Stimulated activated naive CD8-positive, alpha-beta T cell treated with anti-CD3 and anti-CD28 coated beads, Interleukin-15, Interleukin-2, amounts not matched to agents 100 ng/mL and 50 ng/mL, for 24 hours (primary cell): Measurements from ENCODE around the gene CDHR5.

ENCODE experiments used
- H3K27ac Mint-ChIP-seq: one replicate; pipeline ENCODE4 v1.8.0; 2021; ENCODE audit warnings: mild to moderate bottlenecking, mixed read lengths
- H3K27me3 Mint-ChIP-seq: one replicate; pipeline ENCODE4 v1.8.0; 2021; ENCODE audit warnings: mixed read lengths
- H3K36me3 Mint-ChIP-seq: one replicate; pipeline ENCODE4 v1.8.0; 2021; ENCODE audit warnings: low read depth, mixed read lengths
- H3K4me1 Mint-ChIP-seq: one replicate; pipeline ENCODE4 v1.8.0; 2021; ENCODE audit warnings: low read depth, mixed read lengths
- H3K4me3 Mint-ChIP-seq: one replicate; pipeline ENCODE4 v1.8.0; 2021; ENCODE audit warnings: mild to moderate bottlenecking, mixed read lengths
- H3K9me3 Mint-ChIP-seq: one replicate; pipeline ENCODE4 v1.8.0; 2021; ENCODE audit warnings: mixed read lengths

The CDHR5 gene

GRCh38 chr11:620935-621814, 3.6 kb downstream of the CDHR5 start:
- Mint-ChIP-seq H3K4me1 (peaks cover 5% of the 10 kb centered on the region), H3K9me3 (no peaks in the 10 kb centered on the region), H3K27me3 (no peaks in the 10 kb centered on the region), H3K36me3 (no peaks in the 10 kb centered on the region), H3K4me3 (no peak overlapping the region), H3K27ac (no peak overlapping the region)

DNA sequence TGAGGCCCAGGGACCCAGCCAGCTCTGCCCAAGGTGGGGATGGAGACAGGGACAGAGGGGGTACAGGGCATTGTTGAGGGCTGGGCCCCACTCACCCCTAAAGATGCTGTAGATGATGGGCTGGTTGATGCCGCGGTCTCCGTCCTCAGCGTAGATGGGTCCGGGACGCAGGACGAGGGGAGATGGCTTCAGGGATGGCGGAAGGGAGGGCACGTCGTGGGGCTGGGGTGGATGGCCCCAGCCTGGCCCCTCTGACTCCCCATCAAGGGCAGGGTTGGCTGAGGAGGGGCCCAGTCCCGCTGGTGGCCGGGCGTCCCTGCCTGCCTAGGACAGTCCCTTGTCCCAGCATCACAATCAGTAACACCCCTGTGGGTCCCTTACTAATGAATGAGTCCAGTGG, 4.6 kb downstream of the CDHR5 start:
- H3K9me3 Mint-ChIP-seq, result no peaks in the 10 kb centered on the region
- H3K4me3 Mint-ChIP-seq, result no peak overlapping the region
- no peaks in the 10 kb centered on the region for H3K27me3 Mint-ChIP-seq

GRCh38 chr11:619628-620050, 5.1 kb downstream of the CDHR5 start:
- H3K27me3 Mint-ChIP-seq, result no peaks in the 10 kb centered on the region
- no peak overlapping the region for H3K4me3 Mint-ChIP-seq

More for the DNA sequence above, 4.6 kb downstream of the CDHR5 start:
- Mint-ChIP-seq H3K36me3 (no peaks in the 10 kb centered on the region), H3K4me1 (peaks cover 13% of the 10 kb centered on the region), H3K27ac (no peak overlapping the region)

GRCh38 chr11:618856-619627, 5.7 kb downstream of the CDHR5 start:
- no peaks in the 10 kb centered on the region for H3K9me3 Mint-ChIP-seq
- no peak overlapping the region for H3K4me3 Mint-ChIP-seq
- peaks cover 5% of the 10 kb centered on the region for H3K36me3 Mint-ChIP-seq
- H3K27me3 Mint-ChIP-seq, result no peaks in the 10 kb centered on the region
- peaks cover 19% of the 10 kb centered on the region for H3K4me1 Mint-ChIP-seq
- no peak overlapping the region for H3K27ac Mint-ChIP-seq

More at GRCh38 chr11:619628-620050, 5.1 kb downstream of the CDHR5 start:
- no peak overlapping the region for H3K27ac Mint-ChIP-seq
- peaks cover 13% of the 10 kb centered on the region for H3K4me1 Mint-ChIP-seq
- no peaks in the 10 kb centered on the region for H3K9me3 Mint-ChIP-seq
- H3K36me3 Mint-ChIP-seq, result no peaks in the 10 kb centered on the region

GRCh38 chr11:617912-618682, 6.7 kb downstream of the CDHR5 start:
- Mint-ChIP-seq H3K9me3 (no peaks in the 10 kb centered on the region), H3K27me3 (no peaks in the 10 kb centered on the region), H3K27ac (no peak overlapping the region), H3K4me1 (peaks cover 22% of the 10 kb centered on the region), H3K36me3 (peaks cover 5% of the 10 kb centered on the region), H3K4me3 (no peak overlapping the region)

DNA sequence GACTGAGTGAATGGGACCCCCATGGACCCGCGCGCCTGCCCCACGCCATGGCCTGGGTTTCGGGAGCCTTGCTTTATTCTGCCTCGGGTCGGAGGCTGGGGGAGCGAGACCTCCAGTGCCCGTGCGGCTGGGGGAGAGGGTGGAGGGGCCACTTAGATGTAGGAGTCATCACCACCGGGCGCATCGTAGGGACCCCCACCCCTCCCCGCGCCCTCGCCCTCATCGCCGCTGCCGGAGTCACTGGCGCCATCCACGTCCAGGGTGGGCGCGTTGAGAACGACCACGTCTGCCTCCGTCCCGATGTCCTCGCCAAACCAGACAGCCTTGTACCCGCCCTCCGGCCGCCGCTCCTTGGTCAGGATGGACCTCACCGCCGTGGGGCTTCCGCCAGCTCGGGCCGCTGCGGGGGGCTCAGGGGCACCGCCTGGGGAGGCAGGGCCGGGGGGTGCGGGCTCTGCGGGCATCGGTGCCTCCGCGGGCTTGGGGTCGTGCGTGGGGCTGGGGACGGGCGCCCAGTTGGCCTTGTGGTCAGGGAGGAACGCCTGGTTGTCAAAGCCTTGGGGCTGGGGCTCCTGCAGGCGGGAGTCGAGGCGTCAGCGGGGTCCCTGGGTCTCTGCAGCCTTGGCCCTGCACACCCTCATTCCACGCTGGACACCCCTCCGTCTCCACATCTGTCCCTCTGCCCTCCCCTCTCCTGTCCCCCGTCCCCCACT, 7.4 kb downstream of the CDHR5 start:
- Mint-ChIP-seq H3K9me3 (no peaks in the 10 kb centered on the region), H3K4me1 (peaks cover 22% of the 10 kb centered on the region), H3K27me3 (no peaks in the 10 kb centered on the region), H3K4me3 (no peak overlapping the region), H3K27ac (no peak overlapping the region), H3K36me3 (peaks cover 6% of the 10 kb centered on the region)

DNA sequence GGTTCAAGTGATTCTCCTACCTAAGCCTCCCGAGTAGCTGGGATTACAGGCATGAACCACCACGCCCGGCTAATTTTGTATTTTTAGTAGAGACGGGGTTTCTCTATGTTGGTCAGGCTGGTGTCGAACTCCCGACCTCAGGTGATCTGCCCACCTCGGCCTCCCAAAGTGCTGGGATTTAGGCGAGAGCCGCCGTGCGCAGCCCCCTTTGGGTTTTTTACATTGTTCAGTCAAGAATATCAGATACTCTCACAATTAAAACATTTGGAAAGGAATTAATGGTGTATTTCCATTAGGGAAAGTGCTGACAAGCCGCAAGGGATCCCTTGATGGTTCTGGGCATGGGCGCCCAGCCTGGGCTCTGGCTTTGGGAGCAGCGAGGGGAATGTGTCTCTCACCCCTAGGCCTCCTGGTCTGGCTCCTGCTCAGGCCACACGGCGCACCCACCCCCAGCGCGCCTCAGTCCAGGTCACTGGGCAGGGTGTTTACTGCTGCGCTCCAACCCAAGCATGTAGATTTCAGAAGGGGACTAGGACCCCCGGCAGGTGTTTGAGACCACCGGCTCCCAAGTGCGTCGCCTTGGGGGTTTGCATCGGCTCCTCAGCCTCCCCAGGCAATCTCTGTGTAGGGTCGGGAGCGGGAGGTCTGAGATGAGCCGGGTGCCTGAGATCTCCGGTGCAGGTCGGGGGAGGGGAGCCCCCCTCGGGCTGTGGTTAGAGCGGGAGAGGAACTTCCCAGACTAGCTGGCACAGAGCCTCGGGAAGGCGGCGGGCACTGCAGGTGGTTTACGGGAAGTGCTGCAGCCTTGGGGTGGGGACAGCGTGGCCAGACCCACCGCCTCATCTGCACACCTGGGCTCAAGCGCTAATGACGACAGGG, 8.2 kb downstream of the CDHR5 start:
- Mint-ChIP-seq H3K27me3 (no peaks in the 10 kb centered on the region), H3K27ac (peak overlapping the region; percentile 70), H3K9me3 (no peaks in the 10 kb centered on the region), H3K36me3 (peaks cover 9% of the 10 kb centered on the region), H3K4me1 (peaks cover 22% of the 10 kb centered on the region), H3K4me3 (peak overlapping the region; percentile 87)

DNA sequence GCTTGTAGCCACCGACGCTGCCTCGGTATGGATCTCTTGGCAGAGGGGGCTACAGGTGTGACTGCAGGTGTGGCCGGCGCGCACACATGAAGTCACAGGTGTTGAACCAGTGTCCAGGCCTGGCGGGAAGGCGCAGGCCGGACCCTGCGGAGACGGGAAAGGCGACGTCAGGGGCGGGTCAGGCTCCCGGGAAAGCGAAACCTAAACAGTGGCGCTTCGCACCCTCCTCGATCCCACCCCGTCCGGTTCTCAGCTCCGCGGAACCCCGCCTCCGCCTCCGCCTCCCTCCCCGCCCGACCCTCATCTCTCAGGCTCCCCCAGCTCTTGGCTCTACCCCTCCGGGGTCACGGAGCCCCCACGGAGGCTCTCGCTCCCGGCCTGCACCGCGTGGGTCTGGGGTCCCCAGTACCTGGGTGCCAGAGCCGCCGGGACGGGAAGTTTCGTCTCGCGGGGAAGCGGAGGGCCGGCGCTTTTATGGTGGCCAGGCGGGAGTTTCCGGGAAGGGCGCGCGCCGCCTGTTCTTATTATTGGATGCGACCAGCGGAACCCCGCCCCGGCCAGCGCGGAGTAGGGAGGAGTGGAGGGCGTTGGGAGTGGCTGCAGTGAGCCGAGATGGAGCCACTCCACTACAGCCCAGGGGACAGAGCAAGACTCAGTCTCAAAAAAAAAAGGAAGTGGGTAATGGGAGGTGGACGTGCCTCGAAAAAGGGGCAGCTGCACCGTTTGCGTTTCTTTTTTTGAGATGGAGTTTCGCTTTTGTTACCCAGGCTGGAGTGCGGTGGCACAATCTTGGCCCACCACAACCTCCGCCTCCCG, 9.0 kb downstream of the CDHR5 start, which contains the start of gene IRF7:
Gene IRF7 (minus strand): TSS at position 447 of the 816 bp plus-strand sequence. CDS start 586 bp downstream, outside the sequence.
- no peaks in the 10 kb centered on the region for H3K9me3 Mint-ChIP-seq
- H3K4me1 Mint-ChIP-seq, result peaks cover 22% of the 10 kb centered on the region
- H3K36me3 Mint-ChIP-seq, result peaks cover 17% of the 10 kb centered on the region

GRCh38 chr11:614623-615503, 9.9 kb downstream of the CDHR5 start:
- Mint-ChIP-seq H3K4me1 (peaks cover 22% of the 10 kb centered on the region), H3K27me3 (no peaks in the 10 kb centered on the region), H3K36me3 (peaks cover 19% of the 10 kb centered on the region), H3K9me3 (no peaks in the 10 kb centered on the region), H3K27ac (peak overlapping the region; percentile 80), H3K4me3 (peak overlapping the region; percentile 87)

More for the DNA sequence above, 9.0 kb downstream of the CDHR5 start, which contains the start of gene IRF7:
- no peaks in the 10 kb centered on the region for H3K27me3 Mint-ChIP-seq
- H3K4me3 Mint-ChIP-seq, result peak within 1 kb of the TSS; percentile 87
- peak within 1 kb of the TSS; percentile 80 for H3K27ac Mint-ChIP-seq

DNA sequence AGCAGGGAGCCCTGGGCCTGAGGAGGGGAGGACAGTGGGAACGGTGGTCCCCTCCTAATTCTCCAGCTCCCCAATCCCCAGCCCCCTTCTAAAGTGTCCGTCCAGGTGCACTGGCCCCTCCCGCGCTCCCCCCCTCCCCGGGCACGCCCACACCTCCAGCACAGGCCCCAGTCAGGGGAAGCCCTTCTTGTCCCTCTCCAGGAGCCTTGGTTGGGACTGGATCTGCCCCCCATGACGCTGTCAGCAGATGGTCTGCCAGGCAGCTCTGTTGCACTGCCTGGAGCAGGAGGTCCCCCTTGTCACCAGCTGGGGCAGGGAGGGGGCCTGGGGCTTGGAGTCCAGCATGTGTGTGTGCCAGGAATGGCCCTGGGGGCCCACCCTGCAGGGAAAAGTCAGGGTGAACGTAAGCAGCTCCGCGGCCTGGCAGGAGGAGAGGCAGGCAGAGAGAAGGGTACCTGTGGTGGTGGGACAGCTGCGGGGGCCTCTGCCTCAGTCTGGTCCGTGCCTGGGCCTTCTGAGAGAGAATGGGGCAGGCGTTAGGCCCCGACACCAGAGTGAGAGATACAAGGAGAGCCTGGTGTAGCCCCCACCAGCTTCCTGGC, 10.6 kb downstream of the CDHR5 start:
- Mint-ChIP-seq H3K36me3 (peaks cover 19% of the 10 kb centered on the region), H3K9me3 (no peaks in the 10 kb centered on the region), H3K27ac (peak overlapping the region; percentile 72), H3K27me3 (no peaks in the 10 kb centered on the region), H3K4me1 (peaks cover 22% of the 10 kb centered on the region), H3K4me3 (peak overlapping the region; percentile 64)

DNA sequence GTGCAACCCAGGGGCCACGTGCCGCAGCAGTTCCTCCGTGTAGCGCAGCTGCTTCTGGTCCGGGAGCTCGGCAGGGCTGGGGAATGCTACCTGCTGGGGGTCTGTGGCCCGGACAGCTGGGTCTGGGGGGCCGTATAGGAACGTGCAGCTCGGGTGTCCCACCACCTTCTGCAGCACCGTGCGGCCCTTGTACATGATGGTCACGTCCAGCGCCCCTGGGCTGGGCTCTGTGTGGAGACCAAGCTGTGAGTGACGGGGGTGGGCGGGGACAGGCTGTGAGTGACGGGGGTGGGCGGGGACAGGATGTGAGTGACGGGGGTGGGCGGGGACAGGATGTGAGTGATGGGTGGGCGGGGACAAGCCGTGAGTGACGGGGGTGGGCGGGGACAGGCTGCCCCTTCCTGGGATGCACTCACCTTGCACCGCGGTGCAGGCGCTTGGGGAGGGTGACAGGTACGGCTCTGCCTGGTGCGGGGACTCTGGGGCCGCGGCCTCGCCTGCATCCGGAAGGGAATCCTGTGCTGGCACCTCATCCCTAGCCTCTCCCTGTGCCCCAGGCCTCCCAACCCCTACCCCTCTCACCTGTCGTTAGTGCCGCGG, 11.3 kb downstream of the CDHR5 start:
- peaks cover 21% of the 10 kb centered on the region for H3K36me3 Mint-ChIP-seq
- H3K27me3 Mint-ChIP-seq, result no peaks in the 10 kb centered on the region
- H3K4me1 Mint-ChIP-seq, result peaks cover 22% of the 10 kb centered on the region
- no peaks in the 10 kb centered on the region for H3K9me3 Mint-ChIP-seq
- H3K4me3 Mint-ChIP-seq, result no peak overlapping the region
- no peak overlapping the region for H3K27ac Mint-ChIP-seq
